Right lobe of liver (tissue), 6 donors: ENCODE data around the gene DPYD. TPM values are rescaled to one million over a fixed set of nuclear protein-coding genes. Genes with fewer than 3 reads are reported as not detected.

Experiments used
- ATAC-seq, 4 donors: fragments of 200-7000 bp; cut with Tn5 transposase; one replicate each; pipeline ENCODE4 v1.9.1; 2020; ENCODE audit warnings: mild to moderate bottlenecking in 4 of 4, moderate library complexity in 4 of 4
- DNase-seq, 3 donors: peaks; one replicate each; pipeline ENCODE4 v3.0.0-alpha.2; 2020
- H3K27ac ChIP-seq, 3 donors: fragments of 200-600 bp; one replicate each; pipeline ENCODE4 v1.8.0; 2022
- H3K27me3 ChIP-seq, 2 donors: fragments of 200-600 bp; one replicate each; pipeline ENCODE4 v1.8.0; 2022
- H3K36me3 ChIP-seq, 4 donors: fragments of 200-600 bp; sonication (generic) in 1 of 4; one replicate each; pipeline versions ENCODE4 v1.5.1 to v1.8.0; 2017 to 2022; ENCODE audit warnings: control low read depth in 1 of 4
- H3K4me1 ChIP-seq, 4 donors: fragments of 200-600 bp; sonication (generic) in 1 of 4; one replicate each; pipeline versions ENCODE4 v1.5.1 to v1.8.0; 2017 to 2022; ENCODE audit warnings: control low read depth in 1 of 4
- H3K4me3 ChIP-seq, 3 donors: fragments of 200-600 bp; one replicate each; pipeline ENCODE4 v1.8.0; 2022
- H3K9me3 ChIP-seq, 4 donors: fragments of 200-600 bp; sonication (generic) in 1 of 4; one replicate each; pipeline versions ENCODE4 v1.5.1 to v1.8.0; 2017 to 2022; ENCODE audit warnings: control low read depth in 1 of 4
- POLR2A ChIP-seq: fragments of 450-650 bp; IDR thresholded peaks from one replicate; pipeline ENCODE4 v1.6.1; 2017; ENCODE audit warnings: antibody characterized with exemption, mild to moderate bottlenecking
- WGBS: methylation state at CpG from one replicate; pipeline ENCODE4 v1.1.6; 2018; ENCODE audit warnings: low coverage, low lambda C conversion rate; ENCODE audit not compliant: insufficient coverage; ENCODE audit errors: missing lambda C conversion rate; 5-methylcytosine and 5-hydroxymethylcytosine counted together
- intact Hi-C, 2 donors: fragments of 100-400 bp; cut with DNase I; formaldehyde crosslinking; loops; one replicate each; pipeline versions ENCODE4 v1.11.2 to v1.14.1; 2022
- total RNA-seq, 6 experiments: library from RNA; depleted of rRNA in 2 of 6; stranded (reverse); fragments of >200 nt in 2 of 6; fragmentation: NEBNext Ultra II Directional in 3 of 6; extraction: Animal tissue kit (Norgen Biotek cat#: 25700) in 3 of 6; gene quantifications; one replicate each; pipeline versions ENCODE4 v1.1.0 to v1.2.4, GENCODE V29; 2016 to 2023
- TF ChIP-seq, protein P1 (sequence below), 4 donors: fragments of 200-600 bp in 3 of 4; fragments of 450-650 bp in 1 of 4; IDR thresholded peaks; one replicate each; pipeline versions ENCODE4 v1.5.1 to v1.8.0; 2016 to 2022; ENCODE audit warnings: antibody characterized with exemption in 4 of 4, mild to moderate bottlenecking in 2 of 4
- donor health status: DM: no; HTN: yes; CAD: no.
- donor health status: DM: no; HTN: no; CAD: no.
- donor health status: DM: no; HTN: no; CAD: no.
- donor health status: DM: no; HTN: yes; CAD: no.
- donor health status: DM: no; HTN: yes; CAD: no.

Gene DPYD
- total RNA-seq, 6 experiments from 2014 or later = 25.2 to 74.4 (median 40.0) TPM

DNA sequence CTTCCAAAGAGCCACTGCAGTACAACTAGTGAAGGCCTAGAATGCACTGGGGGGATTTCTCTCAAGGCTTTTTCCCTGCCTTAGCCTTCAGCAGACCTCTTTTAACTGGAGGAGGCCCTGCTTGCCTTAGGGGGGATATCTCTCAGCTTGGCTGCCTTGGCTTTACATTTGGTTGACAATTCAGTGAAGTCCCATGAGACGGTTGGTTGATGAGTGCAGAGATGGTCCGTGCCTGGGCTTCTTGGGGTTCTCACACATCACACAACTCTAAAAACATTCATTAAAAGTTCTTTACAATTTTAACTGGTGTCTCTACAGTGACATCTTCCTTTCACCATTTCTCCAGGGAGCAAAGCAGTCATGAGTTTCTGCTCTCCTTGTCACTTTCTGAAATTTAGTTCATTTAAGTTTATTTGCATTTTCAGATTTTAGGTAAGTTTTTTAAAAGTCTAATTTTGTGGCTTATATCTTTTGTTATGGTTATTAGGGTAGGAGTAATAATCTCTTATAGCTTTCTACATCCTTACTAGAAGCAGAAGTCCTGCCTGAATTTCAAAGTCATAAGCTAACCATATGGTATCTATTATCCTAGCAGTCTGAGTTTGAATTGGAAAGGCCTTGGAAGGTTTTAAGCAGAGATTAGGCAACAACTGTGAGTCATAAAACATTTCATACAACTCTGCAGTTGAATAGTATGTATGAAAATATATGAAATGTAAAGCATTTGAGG is 487.6 kb downstream of the DPYD start:
- DNase-seq = no peak
- Histone ChIP-seq H3K27ac (no peak overlapping the region), H3K9me3 (no peaks in the 10 kb centered on the region), H3K4me1 (no peaks in the 10 kb centered on the region), H3K36me3 (no peaks in the 10 kb centered on the region), H3K4me3 (no peak overlapping the region), H3K27me3 (no peaks in the 10 kb centered on the region)
- peak in 1 of 4 donors; percentile 25 for ATAC-seq
- WGBS = 100% methylated on average over 2 of the region's 2 CpGs
- intact Hi-C loops = no loop called here
- no peak for TF ChIP-seq POLR2A
- TF ChIP-seq, protein P1, sequence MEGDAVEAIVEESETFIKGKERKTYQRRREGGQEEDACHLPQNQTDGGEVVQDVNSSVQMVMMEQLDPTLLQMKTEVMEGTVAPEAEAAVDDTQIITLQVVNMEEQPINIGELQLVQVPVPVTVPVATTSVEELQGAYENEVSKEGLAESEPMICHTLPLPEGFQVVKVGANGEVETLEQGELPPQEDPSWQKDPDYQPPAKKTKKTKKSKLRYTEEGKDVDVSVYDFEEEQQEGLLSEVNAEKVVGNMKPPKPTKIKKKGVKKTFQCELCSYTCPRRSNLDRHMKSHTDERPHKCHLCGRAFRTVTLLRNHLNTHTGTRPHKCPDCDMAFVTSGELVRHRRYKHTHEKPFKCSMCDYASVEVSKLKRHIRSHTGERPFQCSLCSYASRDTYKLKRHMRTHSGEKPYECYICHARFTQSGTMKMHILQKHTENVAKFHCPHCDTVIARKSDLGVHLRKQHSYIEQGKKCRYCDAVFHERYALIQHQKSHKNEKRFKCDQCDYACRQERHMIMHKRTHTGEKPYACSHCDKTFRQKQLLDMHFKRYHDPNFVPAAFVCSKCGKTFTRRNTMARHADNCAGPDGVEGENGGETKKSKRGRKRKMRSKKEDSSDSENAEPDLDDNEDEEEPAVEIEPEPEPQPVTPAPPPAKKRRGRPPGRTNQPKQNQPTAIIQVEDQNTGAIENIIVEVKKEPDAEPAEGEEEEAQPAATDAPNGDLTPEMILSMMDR (IDR thresholded peaks at IDR 0.05) = no peak

DNA sequence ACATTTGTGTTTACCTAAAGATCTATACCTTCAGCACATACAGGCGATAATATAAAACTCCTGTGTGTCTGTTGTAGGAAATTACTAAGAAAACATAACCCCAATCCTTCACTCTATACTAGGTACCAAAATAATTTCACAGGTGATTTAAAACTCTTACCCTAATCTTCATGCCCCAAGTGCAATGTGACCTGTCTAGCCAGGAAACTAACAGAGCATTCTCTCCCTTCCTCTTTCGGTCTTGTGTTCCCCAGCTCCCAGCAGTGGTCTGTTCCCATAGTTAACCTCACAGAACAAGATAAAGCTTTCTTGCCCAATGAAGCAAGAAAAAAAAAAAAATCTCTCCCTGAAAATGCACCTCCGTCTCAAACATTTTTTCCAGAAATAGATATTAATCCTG is 493.5 kb downstream of the DPYD start:
- WGBS = 100% methylated on average over 3 of the region's 3 CpGs

DNA sequence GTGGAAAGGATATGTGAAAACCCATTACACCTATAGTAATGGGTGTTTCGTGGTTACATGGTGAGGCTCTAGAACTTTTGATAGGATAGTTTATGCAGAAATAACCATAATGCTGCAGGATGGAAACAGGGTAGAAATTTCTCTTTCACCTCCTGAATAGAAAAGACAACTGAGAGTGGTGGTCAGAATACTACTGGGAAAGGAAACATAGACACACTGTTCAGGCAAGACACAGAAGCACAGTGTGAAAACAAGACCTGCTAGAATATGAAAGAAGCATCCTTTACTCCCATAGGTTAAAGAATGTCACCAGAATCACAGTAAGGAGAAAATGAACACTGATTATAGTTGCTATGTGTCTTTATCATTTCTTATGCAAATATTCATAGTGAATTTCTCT is 496.6 kb downstream of the DPYD start:
- TF ChIP-seq, protein P1 (IDR thresholded peaks at IDR 0.05) = no peak
- TF ChIP-seq POLR2A = no peak
- Histone ChIP-seq H3K9me3 (no peaks in the 10 kb centered on the region), H3K27ac (no peak overlapping the region), H3K4me3 (no peak overlapping the region), H3K27me3 (no peaks in the 10 kb centered on the region), H3K4me1 (no peaks in the 10 kb centered on the region), H3K36me3 (no peaks in the 10 kb centered on the region)
- 85% methylated on average over 1 of the region's 1 CpG for WGBS
- ATAC-seq = no peak
- no peak for DNase-seq
- intact Hi-C loops = no loop called here

More for the DNA sequence above, 493.5 kb downstream of the DPYD start:
- no peaks in the 10 kb centered on the region for H3K9me3 ChIP-seq
- TF ChIP-seq POLR2A = no peak
- TF ChIP-seq, protein P1 (IDR thresholded peaks at IDR 0.05) = no peak
- H3K27ac ChIP-seq = no peak overlapping the region
- no peak overlapping the region for H3K4me3 ChIP-seq
- intact Hi-C loops = no loop called here
- DNase-seq = no peak
- H3K36me3 ChIP-seq = no peaks in the 10 kb centered on the region
- no peaks in the 10 kb centered on the region for H3K4me1 ChIP-seq
- no peak for ATAC-seq
- H3K27me3 ChIP-seq = no peaks in the 10 kb centered on the region

DNA sequence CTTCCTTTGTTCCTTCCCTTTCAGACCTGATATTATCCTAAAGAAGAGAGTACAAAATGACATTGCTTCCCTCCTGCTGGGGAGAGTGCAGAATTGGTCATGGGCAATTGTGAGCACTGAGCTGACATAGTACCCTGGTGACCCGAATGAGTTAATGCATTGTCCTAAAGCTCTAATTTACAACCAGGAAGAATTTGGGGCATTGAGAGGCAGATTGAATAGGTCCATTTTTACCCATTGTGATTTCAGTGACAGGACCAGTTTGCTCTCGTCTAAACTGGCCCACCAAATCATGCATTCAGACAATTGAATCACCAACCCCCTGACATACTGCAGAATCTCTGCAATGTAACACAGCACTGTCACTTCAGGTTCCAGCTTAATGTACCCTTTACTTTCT is 497.4 kb downstream of the DPYD start:
- no peaks in the 10 kb centered on the region for H3K36me3 ChIP-seq
- H3K27me3 ChIP-seq = no peaks in the 10 kb centered on the region
- intact Hi-C loops = no loop called here
- H3K4me1 ChIP-seq = no peaks in the 10 kb centered on the region
- ATAC-seq (no peak), DNase-seq (no peak)
- no peaks in the 10 kb centered on the region for H3K9me3 ChIP-seq
- no peak overlapping the region for H3K4me3 ChIP-seq
- 100% methylated on average over 1 of the region's 2 CpGs for WGBS
- TF ChIP-seq POLR2A = no peak
- TF ChIP-seq, protein P1 (IDR thresholded peaks at IDR 0.05) = no peak
- no peak overlapping the region for H3K27ac ChIP-seq

DNA sequence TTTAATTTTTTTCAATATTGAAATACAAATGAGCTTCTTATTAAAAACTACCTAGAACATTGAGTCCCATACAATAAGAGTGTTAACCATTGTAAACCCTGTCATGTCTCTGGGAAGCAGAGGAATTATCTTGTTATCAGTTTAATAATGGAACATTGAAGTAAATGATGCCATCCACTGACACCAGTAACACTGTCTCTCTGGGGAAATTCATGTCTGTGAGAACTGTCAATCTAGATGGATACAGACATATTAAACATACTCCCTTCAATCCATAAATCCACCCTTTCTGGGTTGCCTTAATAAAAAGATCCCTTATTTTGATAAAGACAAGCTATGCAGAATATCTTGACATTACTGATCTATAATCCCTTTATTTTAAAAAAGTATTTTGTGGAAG is 503.2 kb downstream of the DPYD start:
- ATAC-seq = no peak
- DNase-seq = no peak
- Histone ChIP-seq H3K4me3 (no peak overlapping the region), H3K9me3 (no peaks in the 10 kb centered on the region), H3K36me3 (no peaks in the 10 kb centered on the region), H3K4me1 (peaks cover 0 to 6% (median 0%) of the 10 kb centered on the region in 4 donors), H3K27me3 (no peaks in the 10 kb centered on the region), H3K27ac (no peak overlapping the region)
- intact Hi-C loops = no loop called here
- TF ChIP-seq, protein P1 (IDR thresholded peaks at IDR 0.05) = no peak
- no peak for TF ChIP-seq POLR2A
